ENCODE measurements around the gene ZNF558. TPM values are rescaled to one million over a fixed set of nuclear protein-coding genes. Genes with fewer than 3 reads are reported as not detected.

The ZNF558 gene
- total RNA-seq, 1 experiment from 2014 or later, result 3.0 TPM

DNA sequence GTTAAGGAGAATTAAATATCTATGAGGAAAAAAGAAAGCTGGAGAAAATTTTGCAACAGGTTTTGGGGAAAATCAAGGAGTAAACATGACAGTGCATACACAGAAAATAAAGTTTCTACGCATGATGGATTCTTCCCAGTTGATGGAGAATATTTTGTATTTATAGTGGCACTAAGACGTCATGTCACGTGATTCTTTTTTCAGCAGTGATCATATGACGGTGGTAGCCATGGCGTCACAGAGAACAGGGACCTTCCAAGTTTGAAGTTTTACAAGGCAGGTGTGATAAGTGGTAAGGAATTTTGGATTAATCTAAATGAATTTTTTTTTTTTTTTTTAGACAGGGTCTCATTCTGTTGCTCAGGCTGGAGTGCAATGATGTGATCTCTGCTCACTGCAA lies 8.6 kb upstream of the ZNF558 start (continued):
- TF ChIP-seq, protein P1, sequence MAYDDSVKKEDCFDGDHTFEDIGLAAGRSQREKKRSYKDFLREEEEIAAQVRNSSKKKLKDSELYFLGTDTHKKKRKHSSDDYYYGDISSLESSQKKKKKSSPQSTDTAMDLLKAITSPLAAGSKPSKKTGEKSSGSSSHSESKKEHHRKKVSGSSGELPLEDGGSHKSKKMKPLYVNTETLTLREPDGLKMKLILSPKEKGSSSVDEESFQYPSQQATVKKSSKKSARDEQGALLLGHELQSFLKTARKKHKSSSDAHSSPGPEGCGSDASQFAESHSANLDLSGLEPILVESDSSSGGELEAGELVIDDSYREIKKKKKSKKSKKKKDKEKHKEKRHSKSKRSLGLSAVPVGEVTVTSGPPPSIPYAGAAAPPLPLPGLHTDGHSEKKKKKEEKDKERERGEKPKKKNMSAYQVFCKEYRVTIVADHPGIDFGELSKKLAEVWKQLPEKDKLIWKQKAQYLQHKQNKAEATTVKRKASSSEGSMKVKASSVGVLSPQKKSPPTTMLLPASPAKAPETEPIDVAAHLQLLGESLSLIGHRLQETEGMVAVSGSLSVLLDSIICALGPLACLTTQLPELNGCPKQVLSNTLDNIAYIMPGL (CRISPR knock-in tag; IDR thresholded peaks at IDR 0.05), result no peak
- TF ChIP-seq EMX1 (CRISPR knock-in tag; IDR thresholded peaks at IDR 0.05) (no peak), ZNF121 (CRISPR knock-in tag; IDR thresholded peaks at IDR 0.05) (no peak)
- TF ChIP-seq, protein P2, sequence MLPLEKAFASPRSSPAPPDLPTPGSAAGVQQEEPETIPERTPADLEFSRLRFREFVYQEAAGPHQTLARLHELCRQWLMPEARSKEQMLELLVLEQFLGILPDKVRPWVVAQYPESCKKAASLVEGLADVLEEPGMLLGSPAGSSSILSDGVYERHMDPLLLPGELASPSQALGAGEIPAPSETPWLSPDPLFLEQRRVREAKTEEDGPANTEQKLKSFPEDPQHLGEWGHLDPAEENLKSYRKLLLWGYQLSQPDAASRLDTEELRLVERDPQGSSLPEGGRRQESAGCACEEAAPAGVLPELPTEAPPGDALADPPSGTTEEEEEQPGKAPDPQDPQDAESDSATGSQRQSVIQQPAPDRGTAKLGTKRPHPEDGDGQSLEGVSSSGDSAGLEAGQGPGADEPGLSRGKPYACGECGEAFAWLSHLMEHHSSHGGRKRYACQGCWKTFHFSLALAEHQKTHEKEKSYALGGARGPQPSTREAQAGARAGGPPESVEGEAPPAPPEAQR (CRISPR knock-in tag; IDR thresholded peaks at IDR 0.05), result no peak

DNA sequence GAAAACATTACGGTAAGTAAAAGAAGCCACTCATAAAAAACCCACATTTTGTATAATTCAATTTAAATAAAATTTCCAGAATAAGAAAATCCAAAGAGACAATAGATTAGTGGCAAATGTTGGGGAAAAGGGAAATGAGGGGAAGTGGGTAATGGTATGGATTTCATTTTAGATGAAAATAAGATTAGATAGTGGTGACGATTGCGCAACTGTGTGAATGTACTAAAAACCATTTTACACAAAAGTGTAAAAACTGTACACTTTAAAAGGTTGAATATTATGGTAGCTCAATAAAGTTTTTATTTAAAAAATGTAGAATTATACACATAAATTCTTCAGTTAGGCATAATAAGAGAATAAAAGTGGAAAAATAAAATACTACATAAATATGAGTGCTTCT lies 3.8 kb upstream of the ZNF558 start:
- H3K27me3 Mint-ChIP-seq (ENCODE audit: low read depth), result peaks cover 13% of the 10 kb centered on the region
- ATAC-seq (no peak), DNase-seq (ENCODE audit: low spot score) (no peak)
- POLR2A ChIA-PET, result no interaction called here
- H3K27ac Mint-ChIP-seq, result no peak overlapping the region
- H3K36me3 Mint-ChIP-seq, result peaks cover 68% of the 10 kb centered on the region
- no peak overlapping the region for H3K4me3 Mint-ChIP-seq
- CTCF ChIA-PET, result no interaction called here
- no peaks in the 10 kb centered on the region for H3K4me1 Mint-ChIP-seq
- H3K9me3 Mint-ChIP-seq, result peaks cover 76% of the 10 kb centered on the region
- TF ChIP-seq, protein P3, sequence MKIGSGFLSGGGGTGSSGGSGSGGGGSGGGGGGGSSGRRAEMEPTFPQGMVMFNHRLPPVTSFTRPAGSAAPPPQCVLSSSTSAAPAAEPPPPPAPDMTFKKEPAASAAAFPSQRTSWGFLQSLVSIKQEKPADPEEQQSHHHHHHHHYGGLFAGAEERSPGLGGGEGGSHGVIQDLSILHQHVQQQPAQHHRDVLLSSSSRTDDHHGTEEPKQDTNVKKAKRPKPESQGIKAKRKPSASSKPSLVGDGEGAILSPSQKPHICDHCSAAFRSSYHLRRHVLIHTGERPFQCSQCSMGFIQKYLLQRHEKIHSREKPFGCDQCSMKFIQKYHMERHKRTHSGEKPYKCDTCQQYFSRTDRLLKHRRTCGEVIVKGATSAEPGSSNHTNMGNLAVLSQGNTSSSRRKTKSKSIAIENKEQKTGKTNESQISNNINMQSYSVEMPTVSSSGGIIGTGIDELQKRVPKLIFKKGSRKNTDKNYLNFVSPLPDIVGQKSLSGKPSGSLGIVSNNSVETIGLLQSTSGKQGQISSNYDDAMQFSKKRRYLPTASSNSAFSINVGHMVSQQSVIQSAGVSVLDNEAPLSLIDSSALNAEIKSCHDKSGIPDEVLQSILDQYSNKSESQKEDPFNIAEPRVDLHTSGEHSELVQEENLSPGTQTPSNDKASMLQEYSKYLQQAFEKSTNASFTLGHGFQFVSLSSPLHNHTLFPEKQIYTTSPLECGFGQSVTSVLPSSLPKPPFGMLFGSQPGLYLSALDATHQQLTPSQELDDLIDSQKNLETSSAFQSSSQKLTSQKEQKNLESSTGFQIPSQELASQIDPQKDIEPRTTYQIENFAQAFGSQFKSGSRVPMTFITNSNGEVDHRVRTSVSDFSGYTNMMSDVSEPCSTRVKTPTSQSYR (CRISPR knock-in tag; IDR thresholded peaks at IDR 0.05), result no peak
- TF ChIP-seq, protein P4, sequence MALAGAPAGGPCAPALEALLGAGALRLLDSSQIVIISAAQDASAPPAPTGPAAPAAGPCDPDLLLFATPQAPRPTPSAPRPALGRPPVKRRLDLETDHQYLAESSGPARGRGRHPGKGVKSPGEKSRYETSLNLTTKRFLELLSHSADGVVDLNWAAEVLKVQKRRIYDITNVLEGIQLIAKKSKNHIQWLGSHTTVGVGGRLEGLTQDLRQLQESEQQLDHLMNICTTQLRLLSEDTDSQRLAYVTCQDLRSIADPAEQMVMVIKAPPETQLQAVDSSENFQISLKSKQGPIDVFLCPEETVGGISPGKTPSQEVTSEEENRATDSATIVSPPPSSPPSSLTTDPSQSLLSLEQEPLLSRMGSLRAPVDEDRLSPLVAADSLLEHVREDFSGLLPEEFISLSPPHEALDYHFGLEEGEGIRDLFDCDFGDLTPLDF (CRISPR knock-in tag; IDR thresholded peaks at IDR 0.05), result no peak
- TF ChIP-seq, protein P5, sequence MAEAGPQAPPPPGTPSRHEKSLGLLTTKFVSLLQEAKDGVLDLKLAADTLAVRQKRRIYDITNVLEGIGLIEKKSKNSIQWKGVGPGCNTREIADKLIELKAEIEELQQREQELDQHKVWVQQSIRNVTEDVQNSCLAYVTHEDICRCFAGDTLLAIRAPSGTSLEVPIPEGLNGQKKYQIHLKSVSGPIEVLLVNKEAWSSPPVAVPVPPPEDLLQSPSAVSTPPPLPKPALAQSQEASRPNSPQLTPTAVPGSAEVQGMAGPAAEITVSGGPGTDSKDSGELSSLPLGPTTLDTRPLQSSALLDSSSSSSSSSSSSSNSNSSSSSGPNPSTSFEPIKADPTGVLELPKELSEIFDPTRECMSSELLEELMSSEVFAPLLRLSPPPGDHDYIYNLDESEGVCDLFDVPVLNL (CRISPR knock-in tag; IDR thresholded peaks at IDR 0.05; ENCODE audit: borderline replicate concordance, low read depth), result no peak
- no peak for TF ChIP-seq ZNF423 (CRISPR knock-in tag; IDR thresholded peaks at IDR 0.05)

DNA sequence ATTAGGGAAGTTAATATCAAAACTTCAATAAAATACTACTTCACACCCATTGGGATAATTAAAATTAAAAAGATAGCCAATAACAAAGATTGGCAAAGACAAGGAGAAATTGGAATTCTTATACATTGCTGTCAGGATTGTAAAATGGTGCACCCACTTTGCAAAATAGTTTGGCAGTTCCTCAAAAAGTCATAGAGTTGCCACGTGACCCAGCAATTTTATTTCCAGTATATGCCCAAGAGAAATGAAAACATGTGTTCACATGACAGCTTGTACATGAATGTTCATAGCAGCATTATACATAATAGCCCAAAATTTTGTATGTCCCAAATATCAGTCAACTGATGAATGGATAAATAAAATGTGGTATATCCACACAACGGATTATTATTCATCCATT lies 3.3 kb upstream of the ZNF558 start:
- Mint-ChIP-seq H3K36me3 (peaks cover 64% of the 10 kb centered on the region), H3K9me3 (peaks cover 72% of the 10 kb centered on the region), H3K4me3 (no peak overlapping the region), H3K27ac (no peak overlapping the region), H3K27me3 (ENCODE audit: low read depth) (peaks cover 13% of the 10 kb centered on the region), H3K4me1 (no peaks in the 10 kb centered on the region)
- no peak for TF ChIP-seq CREM (CRISPR knock-in tag; IDR thresholded peaks at IDR 0.05)
- no peak for TF ChIP-seq NR3C1 (CRISPR knock-in tag; conservative IDR thresholded peaks at IDR 0.05; ENCODE audit: low read depth)
- TF ChIP-seq NFATC4 (CRISPR knock-in tag; IDR thresholded peaks at IDR 0.05), result no peak
- TF ChIP-seq ESRRA (CRISPR knock-in tag; IDR thresholded peaks at IDR 0.05; ENCODE audit: borderline replicate concordance), result no peak
- ATAC-seq (no peak), DNase-seq (ENCODE audit: low spot score) (no peak)
- ChIA-PET CTCF (no interaction called here), POLR2A (no interaction called here)

DNA sequence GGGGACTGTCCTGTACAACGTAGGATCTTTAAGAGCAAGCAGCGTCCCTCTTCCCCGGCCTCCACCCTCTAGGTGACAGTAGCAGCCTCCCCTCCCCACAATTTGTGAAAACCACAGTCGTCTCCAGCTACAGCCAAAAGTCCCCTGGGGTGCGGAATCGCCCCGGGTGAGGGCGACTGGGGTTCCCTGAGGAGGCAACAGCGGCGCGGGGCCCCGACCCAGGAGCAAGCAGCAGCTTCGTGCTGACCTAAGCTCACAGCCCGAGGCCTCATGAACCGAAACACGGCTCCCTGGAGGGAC lies 322 bp downstream of the ZNF558 start:
- DNase-seq (ENCODE audit: low spot score) (no peak), ATAC-seq (no peak)
- H3K27ac Mint-ChIP-seq, result no peak overlapping the region
- H3K36me3 Mint-ChIP-seq, result peaks cover 64% of the 10 kb centered on the region
- peaks cover 66% of the 10 kb centered on the region for H3K9me3 Mint-ChIP-seq
- no peaks in the 10 kb centered on the region for H3K4me1 Mint-ChIP-seq
- peak overlapping the region; percentile 45 for H3K4me3 Mint-ChIP-seq
- H3K27me3 Mint-ChIP-seq (ENCODE audit: low read depth), result peaks cover 17% of the 10 kb centered on the region
- ChIA-PET POLR2A (no interaction called here), CTCF (no interaction called here)
- TF ChIP-seq, protein P6, sequence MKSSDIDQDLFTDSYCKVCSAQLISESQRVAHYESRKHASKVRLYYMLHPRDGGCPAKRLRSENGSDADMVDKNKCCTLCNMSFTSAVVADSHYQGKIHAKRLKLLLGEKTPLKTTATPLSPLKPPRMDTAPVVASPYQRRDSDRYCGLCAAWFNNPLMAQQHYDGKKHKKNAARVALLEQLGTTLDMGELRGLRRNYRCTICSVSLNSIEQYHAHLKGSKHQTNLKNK (CRISPR knock-in tag; IDR thresholded peaks at IDR 0.05), result no peak
- TF ChIP-seq, protein P7, sequence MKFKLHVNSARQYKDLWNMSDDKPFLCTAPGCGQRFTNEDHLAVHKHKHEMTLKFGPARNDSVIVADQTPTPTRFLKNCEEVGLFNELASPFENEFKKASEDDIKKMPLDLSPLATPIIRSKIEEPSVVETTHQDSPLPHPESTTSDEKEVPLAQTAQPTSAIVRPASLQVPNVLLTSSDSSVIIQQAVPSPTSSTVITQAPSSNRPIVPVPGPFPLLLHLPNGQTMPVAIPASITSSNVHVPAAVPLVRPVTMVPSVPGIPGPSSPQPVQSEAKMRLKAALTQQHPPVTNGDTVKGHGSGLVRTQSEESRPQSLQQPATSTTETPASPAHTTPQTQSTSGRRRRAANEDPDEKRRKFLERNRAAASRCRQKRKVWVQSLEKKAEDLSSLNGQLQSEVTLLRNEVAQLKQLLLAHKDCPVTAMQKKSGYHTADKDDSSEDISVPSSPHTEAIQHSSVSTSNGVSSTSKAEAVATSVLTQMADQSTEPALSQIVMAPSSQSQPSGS (CRISPR knock-in tag; IDR thresholded peaks at IDR 0.05; ENCODE audit: borderline replicate concordance, low read depth), result no peak
- TF ChIP-seq, protein P3 (CRISPR knock-in tag; IDR thresholded peaks at IDR 0.05), result no peak
